ENCODE measurements around the gene SETD5.

- TF ChIP-seq BRCA1 (IDR thresholded peaks at IDR 0.05; ENCODE audit: low read depth, low read length) (no peak), CTCF (IDR thresholded peaks at IDR 0.05; ENCODE audit: control extremely low read depth in 1 of 3, insufficient read depth in 1 of 3, low read depth in 1 of 3, low read length in 3 of 3) (no peak), EZH2 (IDR thresholded peaks at IDR 0.05; ENCODE audit: low read depth, low read length, severe bottlenecking) (no peak), POLR2A (IDR thresholded peaks at IDR 0.05; ENCODE audit: control extremely low read depth in 1 of 2, low read depth in 2 of 2, low read length in 2 of 2) (peak in 1 of 2 experiments; percentile 46; a peak in 2 of 3 replicates), POLR2AphosphoS5 (IDR thresholded peaks at IDR 0.05; ENCODE audit: low read depth, low read length) (0 out of 2 replicates have a peak, but pooled peaks have one; percentile 44), CHD1 (IDR thresholded peaks at IDR 0.05; ENCODE audit: low read depth, low read length) (no peak), SIN3A (conservative IDR thresholded peaks at IDR 0.05 in 1 of 2, IDR thresholded peaks at IDR 0.05 in 1 of 2; ENCODE audit: low read depth in 1 of 2, low read length in 2 of 2) (no peak), TBP (IDR thresholded peaks at IDR 0.05; ENCODE audit: low read depth, low read length) (no peak), SUZ12 (IDR thresholded peaks at IDR 0.05; ENCODE audit: low read length) (no peak), RFX5 (IDR thresholded peaks at IDR 0.05; ENCODE audit: borderline replicate concordance, low read depth, low read length) (no peak), SP1 (IDR thresholded peaks at IDR 0.05; ENCODE audit: low read depth, low read length) (no peak), EP300 (IDR thresholded peaks at IDR 0.05; ENCODE audit: borderline replicate concordance in 1 of 2, low read depth in 2 of 2, low read length in 2 of 2) (no peak), NRF1 (IDR thresholded peaks at IDR 0.05; ENCODE audit: low read depth, low read length) (no peak)
- TF ChIP-seq, protein P1, sequence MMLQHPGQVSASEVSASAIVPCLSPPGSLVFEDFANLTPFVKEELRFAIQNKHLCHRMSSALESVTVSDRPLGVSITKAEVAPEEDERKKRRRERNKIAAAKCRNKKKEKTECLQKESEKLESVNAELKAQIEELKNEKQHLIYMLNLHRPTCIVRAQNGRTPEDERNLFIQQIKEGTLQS (IDR thresholded peaks at IDR 0.05; ENCODE audit: insufficient read depth, low read depth, low read length) = no peak
Observed at GRCh38 chr3:9390265-9390888, 7.0 kb upstream of the SETD5 start.

Data from H1 (cell line).